ENCODE results near the gene CHAF1B.

DNA sequence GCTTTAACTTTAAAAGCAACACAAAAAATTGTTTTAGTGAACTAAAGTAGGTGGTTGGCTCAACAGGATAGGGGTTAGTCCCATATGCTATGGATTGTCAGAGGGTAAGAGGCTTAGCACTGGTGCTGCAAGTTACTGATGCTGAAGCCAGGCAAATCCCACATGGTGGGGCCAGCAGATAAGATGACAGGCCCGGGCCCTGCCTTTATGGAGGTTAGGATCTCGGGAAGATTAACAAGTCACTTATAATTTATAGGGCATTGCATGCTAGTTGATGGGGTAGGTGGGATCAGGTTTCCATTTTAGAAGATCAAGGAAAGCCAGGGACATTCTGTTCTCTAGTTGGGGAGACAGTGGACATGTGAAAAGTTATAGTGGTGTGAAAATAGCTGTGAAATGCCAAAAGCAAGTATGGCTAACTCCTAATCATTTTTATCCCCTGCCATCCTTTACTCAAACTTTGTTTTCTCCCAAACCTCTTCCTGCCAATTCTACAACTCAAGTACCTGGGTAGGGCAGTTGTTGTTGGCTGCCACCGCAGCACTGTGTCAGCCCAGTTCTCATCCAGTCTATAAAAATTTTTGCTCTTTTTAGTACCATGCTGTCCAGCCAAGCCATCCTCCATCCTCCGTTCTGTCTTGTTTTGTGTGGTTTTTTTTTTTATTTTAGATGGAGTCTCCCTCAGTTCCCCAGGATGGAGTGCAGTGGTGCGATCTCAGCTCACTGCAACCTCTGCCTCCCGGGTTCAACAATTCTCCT lies 10.3 kb downstream of the CHAF1B start:
- TF ChIP-seq, protein P1, sequence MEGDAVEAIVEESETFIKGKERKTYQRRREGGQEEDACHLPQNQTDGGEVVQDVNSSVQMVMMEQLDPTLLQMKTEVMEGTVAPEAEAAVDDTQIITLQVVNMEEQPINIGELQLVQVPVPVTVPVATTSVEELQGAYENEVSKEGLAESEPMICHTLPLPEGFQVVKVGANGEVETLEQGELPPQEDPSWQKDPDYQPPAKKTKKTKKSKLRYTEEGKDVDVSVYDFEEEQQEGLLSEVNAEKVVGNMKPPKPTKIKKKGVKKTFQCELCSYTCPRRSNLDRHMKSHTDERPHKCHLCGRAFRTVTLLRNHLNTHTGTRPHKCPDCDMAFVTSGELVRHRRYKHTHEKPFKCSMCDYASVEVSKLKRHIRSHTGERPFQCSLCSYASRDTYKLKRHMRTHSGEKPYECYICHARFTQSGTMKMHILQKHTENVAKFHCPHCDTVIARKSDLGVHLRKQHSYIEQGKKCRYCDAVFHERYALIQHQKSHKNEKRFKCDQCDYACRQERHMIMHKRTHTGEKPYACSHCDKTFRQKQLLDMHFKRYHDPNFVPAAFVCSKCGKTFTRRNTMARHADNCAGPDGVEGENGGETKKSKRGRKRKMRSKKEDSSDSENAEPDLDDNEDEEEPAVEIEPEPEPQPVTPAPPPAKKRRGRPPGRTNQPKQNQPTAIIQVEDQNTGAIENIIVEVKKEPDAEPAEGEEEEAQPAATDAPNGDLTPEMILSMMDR (IDR thresholded peaks at IDR 0.05; ENCODE audit: borderline replicate concordance, extremely low read depth, low read length, poor library complexity, severe bottlenecking): no peak
- TF ChIP-seq EZH2 (IDR thresholded peaks at IDR 0.05; ENCODE audit: borderline replicate concordance, low read depth, low read length, severe bottlenecking): no peak
